Bronchial epithelial cell (primary cell): ENCODE data around the gene TNFRSF19. TPM values are rescaled to one million over a fixed set of nuclear protein-coding genes. Genes with fewer than 3 reads are reported as not detected.
"Not testable (repeated sequence)": the region's sequence is repeated elsewhere in the genome, so short reads cannot be mapped to it uniquely, and the experiment has no call there.

Experiments
- DNase-seq: peaks from one replicate; pipeline ENCODE4 v3.0.0-alpha.2; 2010; ENCODE audit warnings: low read depth
- FAIRE-seq: peaks from 2 replicates; lab custom pipeline; 2011; peaks lifted over from hg19 to GRCh38; lab: Jason Lieb, UNC
- H3K27me3 ChIP-seq: 2 replicates; pipeline ENCODE4 v1.5.1; 2011; ENCODE audit warnings: low read length; ENCODE audit not compliant: control insufficient read depth, insufficient read depth
- H3K36me3 ChIP-seq: 2 replicates; pipeline ENCODE4 v1.5.1; 2011; ENCODE audit warnings: low read length; ENCODE audit not compliant: control insufficient read depth, insufficient read depth
- H3K4me3 ChIP-seq: 2 replicates; pipeline ENCODE4 v1.5.1; 2011; ENCODE audit warnings: mild to moderate bottlenecking, low read depth, low read length, control low read depth
- CTCF ChIP-seq: IDR thresholded peaks from 2 replicates; pipeline ENCODE4 v1.5.1; 2011; ENCODE audit warnings: mild to moderate bottlenecking, moderate library complexity, low read length, control low read depth, inconsistent platforms; ENCODE audit not compliant: insufficient read depth, severe bottlenecking
- total RNA-seq: library from RNA; depleted of rRNA; stranded (reverse); fragments of >200 nt; gene quantifications from 2 replicates; pipeline ENCODE4 v1.2.1, GENCODE V29; 2014

TNFRSF19 gene, protein sequence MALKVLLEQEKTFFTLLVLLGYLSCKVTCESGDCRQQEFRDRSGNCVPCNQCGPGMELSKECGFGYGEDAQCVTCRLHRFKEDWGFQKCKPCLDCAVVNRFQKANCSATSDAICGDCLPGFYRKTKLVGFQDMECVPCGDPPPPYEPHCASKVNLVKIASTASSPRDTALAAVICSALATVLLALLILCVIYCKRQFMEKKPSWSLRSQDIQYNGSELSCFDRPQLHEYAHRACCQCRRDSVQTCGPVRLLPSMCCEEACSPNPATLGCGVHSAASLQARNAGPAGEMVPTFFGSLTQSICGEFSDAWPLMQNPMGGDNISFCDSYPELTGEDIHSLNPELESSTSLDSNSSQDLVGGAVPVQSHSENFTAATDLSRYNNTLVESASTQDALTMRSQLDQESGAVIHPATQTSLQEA
- 1.3 and 3.2 TPM in 2 replicates for total RNA-seq

- no peak within 1 kb of the TSS for H3K4me3 ChIP-seq
- H3K36me3 ChIP-seq = no peaks in the 10 kb centered on the region
- no peak for FAIRE-seq
- no peaks in the 10 kb centered on the region for H3K27me3 ChIP-seq
- peak; percentile 41 for DNase-seq
- TF ChIP-seq CTCF = no peak
Observed at GRCh38 chr13:23570099-23570920, at the start of gene TNFRSF19. TSS of gene TNFRSF19 (plus strand) at chr13:23570412. CDS start at chr13:23590184, 19,772 bp downstream.

GRCh38 chr13:23529926-23530325, 40.3 kb upstream of the TNFRSF19 start:
- not testable (repeated sequence) for DNase-seq, FAIRE-seq, H3K27me3 ChIP-seq, H3K36me3 ChIP-seq, H3K4me3 ChIP-seq

DNA sequence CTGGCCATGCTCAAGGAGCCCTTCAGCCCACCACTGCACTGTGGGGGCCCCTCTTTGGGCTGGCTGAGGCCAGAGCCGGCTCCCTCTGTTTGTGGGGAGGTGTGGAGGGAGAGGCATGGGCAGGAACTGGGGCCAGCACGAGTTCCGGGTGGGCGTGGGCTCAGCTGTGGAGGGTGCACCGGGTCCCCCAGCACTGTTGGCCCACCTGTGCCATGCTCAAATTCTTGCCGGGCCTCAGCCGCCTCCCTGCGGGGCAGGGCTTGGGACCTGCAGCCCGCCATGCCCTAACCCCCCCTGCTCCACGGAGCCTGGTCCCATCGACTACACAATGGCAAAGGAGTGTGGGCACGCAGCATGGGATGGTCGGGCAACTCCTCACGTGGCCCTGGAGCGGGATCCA, 38.8 kb upstream of the TNFRSF19 start:
- Histone ChIP-seq H3K27me3 (no peaks in the 10 kb centered on the region), H3K36me3 (no peaks in the 10 kb centered on the region), H3K4me3 (no peak overlapping the region)
- no peak for TF ChIP-seq CTCF
- DNase-seq = no peak
- FAIRE-seq = no peak

DNA sequence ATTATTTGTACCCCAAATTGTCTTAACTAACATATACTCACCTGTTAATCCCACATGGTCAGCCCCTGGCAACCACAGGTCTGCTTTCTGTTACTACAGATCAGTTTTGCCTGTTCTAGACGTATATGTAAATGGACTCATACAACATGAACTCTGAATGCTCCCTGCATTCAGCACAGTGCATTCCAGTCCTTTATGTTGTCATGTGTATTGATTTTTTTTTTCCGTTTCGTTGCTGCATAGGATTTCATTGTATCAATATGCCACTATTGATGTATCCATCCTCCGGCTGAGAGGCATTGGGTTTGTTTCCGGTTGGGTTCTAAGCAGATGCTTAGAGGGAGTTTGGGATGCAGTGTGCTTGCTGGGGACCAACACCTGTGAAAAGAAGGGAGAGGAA, 36.1 kb upstream of the TNFRSF19 start:
- FAIRE-seq = no peak

DNA sequence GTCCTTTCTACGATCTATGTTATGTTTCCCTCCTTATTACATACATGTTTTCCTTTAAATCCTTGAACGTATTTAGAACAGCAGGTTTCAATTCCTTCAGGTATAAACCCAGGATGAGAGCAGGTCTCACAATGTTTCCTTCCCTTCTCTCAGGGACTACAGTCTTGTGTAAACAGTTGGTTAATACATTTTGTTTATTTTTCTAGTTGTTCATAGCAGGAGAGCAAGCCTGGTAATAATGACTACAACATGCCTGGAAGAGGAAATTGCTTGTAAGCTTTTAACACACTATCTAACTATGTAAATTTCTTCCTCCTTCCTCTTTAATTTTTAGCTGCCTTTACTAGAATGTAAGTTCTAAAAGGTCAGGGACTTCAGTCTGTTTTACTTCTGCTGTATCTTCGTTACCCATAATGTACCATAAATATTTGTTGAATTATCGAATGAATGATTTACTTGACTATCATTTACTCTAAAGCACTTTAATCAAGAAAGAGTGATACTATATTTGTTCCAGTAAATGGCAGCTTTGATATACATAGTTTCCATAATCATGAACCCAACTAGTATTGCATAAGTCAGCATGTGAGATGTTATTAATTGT, 28.9 kb upstream of the TNFRSF19 start:
- TF ChIP-seq CTCF = no peak
- Histone ChIP-seq H3K4me3 (no peak overlapping the region), H3K36me3 (no peaks in the 10 kb centered on the region), H3K27me3 (no peaks in the 10 kb centered on the region)
- FAIRE-seq (no peak), DNase-seq (peak; percentile 61)

More for the DNA sequence above, 36.1 kb upstream of the TNFRSF19 start:
- H3K4me3 ChIP-seq = no peak overlapping the region
- DNase-seq = no peak
- no peaks in the 10 kb centered on the region for H3K36me3 ChIP-seq
- no peak for TF ChIP-seq CTCF
- no peaks in the 10 kb centered on the region for H3K27me3 ChIP-seq

DNA sequence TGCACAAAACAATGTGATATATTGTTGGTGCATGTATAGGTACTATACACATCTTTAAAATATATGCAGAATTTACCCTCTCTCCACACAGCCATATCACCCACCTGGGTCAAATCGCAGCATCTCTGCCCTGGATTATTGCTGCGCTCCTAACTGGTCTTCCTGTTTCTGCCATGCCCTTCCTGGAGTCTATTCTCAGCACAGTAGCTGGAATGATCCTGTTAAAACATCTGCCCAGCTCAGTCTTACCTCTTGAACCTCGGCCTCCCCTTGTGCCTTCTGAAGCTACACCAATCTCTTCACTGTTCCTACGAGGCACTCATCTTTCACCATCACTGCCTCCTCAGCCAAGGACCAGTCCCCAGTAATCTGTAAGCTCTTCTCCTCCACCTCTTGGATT, 25.5 kb upstream of the TNFRSF19 start:
- no peak overlapping the region for H3K4me3 ChIP-seq
- FAIRE-seq = peak; percentile 28
- H3K36me3 ChIP-seq = no peaks in the 10 kb centered on the region
- DNase-seq = no peak
- TF ChIP-seq CTCF = no peak
- H3K27me3 ChIP-seq = no peaks in the 10 kb centered on the region
